ENCODE results near the gene HBG2.
"Not testable (repeated sequence)": the region's sequence is repeated elsewhere in the genome, so short reads cannot be mapped to it uniquely, and the experiment has no call there.

The HBG2 gene

DNA sequence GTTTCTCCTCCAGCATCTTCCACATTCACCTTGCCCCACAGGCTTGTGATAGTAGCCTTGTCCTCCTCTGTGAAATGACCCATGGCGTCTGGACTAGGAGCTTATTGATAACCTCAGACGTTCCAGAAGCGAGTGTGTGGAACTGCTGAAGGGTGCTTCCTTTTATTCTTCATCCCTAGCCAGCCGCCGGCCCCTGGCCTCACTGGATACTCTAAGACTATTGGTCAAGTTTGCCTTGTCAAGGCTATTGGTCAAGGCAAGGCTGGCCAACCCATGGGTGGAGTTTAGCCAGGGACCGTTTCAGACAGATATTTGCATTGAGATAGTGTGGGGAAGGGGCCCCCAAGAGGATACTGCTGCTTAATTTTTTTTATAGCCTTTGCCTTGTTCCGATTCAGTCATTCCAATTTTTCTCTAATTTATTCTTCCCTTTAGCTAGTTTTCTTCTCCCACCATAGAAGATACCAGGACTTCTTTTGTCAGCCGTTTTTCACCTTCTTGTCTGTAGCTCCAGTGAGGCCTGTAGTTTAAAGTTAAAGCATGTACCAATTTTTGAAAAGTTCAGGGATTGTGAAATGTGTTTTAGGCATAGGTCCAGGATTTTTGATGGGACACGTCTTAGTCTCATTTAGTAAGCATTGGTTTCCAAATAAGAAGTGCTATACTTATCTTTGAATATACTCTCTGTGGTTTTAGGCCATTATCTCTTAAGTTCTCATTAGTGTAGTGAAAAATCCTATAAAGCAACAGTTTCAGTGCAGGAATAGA, at the start of gene HBG2:
HBG2 (minus strand) TSS at position 136 of the 768 bp plus-strand sequence; CDS start at position 83, 53 bp downstream.
- DNase-seq (ENCODE audit: low read depth), result not testable (repeated sequence)

DNA sequence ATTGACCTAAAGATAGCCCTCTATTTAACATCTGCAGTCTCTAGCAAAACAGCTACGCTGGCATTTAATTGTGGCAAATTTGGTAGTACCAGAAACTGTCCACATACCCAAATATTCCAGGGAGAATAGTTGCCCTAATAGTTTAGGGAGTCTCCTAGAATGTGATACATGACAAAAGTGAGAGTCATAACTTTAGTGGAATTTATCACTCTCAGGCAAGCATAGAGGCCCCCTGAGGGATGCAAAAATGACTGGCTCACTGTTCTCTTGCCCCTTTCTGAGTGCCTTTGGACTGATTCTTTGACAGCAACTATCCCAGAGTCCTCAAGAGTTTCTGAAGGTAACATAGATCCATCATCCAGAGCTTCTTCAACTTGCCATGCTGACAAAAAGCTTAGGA, 49.5 kb upstream of the HBG2 start:
- DNase-seq (ENCODE audit: low read depth), result no peak

DNA sequence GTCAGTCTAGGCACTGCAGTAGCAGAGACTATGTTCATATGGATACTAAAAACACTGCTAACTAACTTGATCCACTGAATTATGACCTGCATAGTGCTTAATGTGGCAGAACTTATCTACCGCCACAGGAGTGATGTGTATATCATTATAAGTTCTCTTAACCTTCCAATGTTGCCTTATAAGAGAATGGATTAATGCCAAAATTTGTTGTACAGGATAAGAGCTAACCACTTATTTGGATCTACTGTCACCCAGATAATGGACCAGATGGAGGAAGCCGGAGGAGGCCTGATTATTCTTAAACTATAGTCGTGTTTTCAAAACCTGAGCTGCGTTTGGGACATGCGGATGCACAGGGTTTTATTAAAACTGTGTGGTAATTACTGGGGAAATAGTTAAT, 49.0 kb upstream of the HBG2 start:
- DNase-seq (ENCODE audit: low read depth), result no peak

DNA sequence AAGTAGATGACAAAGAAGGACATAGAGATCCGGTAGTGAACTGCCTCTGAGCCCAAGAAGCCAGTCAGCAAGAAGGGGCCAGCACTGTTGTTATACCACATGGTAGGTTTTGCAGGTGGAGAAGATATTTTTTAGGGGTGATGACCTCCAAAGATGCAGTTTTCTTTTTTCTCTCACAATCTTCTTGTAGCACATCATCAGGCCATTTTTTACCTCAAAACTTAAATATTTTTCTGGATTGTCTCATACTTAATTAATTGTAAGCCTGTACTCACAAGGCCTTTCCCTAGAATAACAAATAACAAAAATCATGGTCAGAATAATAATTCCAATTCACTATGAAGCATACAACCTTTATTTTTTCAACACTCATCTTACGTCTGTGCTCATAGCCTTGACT, 47.3 kb upstream of the HBG2 start, which contains the start of gene OR51B4:
OR51B4 (minus strand) TSS at position 101 of the 400 bp plus-strand sequence; CDS start at position 101, 0 bp downstream.
- DNase-seq (ENCODE audit: low read depth), result no peak

DNA sequence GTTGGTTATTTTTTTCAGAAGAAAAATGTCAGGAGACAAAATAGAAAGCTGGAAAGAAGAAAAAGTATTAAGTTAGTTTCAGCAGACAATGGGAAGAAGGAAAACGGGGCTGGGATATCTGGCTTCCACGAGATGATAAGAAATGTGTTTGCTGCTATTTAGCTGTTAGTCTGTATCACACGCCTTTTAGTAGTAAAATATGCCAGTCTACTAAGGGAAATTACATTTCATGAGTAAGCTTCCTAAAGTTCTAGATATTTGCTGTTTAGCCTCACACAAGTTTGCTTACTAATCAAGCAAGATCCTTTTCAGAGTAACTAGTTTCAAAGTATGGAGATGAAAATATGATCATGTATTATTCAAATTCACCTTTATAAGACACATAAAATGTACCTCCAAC, 45.7 kb upstream of the HBG2 start:
- no peak for DNase-seq (ENCODE audit: low read depth)

DNA sequence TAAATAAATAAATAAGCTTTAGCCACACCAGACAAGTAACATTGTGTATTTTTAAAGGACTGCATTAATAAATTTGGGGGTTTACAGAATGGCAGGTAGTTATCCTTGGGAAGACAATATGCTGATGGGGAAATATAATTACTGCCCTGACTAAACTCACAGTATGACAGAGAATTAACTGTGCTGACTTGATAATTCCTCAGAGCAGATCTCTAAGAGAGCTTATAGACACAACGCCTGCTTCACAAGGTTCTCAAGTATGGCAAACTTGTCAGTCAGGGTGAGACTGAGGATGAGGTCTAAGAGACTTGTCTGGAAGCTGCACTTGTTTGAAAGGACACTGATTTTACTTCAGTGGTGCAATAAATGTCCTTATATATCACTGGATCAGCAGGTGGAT, 43.9 kb upstream of the HBG2 start:
- no peak for DNase-seq (ENCODE audit: low read depth)

DNA sequence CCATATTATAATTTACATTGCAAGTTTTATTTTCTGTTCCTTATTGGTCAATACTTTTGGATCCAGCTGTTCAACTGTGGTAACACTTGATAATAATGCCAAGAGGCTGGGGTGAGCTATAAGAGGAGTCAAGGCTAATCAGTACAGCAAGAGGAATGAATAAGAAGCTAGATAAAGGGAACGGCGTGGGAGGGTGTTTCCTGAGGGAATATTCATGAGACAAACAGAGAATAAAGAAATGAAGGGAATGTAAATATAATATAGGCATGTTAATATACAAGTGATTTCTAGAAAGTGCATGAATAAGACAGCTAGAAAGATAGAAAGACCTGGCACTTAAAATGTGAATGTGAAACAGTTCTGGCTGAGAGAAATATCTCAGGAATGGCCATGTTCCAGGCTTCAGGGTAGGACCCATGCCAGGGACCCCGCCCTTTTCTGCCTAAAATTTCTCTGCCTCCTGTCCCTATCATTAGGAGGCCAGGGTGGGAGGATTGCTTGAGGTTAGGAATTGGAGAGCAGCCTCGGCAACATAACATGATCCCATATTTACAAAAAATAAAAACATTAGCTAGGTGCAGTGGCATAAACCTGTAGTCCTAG, 43.2 kb upstream of the HBG2 start:
- DNase-seq (ENCODE audit: low read depth), result no peak

DNA sequence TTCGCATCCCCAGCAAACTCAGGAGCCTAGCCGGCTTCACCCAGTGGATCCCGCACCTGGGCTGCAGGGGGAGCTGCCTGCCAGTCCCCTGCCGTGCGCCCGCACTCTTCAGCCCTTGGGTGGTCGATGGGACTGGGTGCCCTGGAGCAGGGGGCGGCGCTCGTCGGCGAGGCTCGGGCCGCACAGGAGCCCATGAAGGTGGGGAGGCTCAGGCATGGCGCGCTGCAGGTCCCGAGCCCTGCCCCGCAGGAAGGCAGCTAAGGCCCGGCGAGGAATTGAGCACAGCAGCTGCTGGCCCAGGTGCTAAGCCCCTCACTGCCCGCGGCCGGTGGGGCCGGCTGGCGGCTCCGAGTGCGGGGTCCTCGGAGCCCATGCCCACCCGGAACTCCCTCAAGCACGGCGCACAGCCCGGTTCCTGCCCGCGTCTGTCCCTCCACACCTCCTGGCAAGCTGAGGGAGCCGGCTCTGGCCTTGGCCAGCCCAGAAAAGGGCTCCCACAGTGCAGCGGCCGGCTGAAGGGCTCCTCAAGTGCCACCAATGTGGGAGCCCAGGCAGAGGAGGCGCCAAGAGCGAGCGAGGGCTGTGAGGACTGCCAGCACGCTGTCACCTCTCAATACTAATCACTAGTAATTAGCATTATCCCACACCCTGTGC, 39.9 kb upstream of the HBG2 start:
- not testable (repeated sequence) for DNase-seq (ENCODE audit: low read depth)

DNA sequence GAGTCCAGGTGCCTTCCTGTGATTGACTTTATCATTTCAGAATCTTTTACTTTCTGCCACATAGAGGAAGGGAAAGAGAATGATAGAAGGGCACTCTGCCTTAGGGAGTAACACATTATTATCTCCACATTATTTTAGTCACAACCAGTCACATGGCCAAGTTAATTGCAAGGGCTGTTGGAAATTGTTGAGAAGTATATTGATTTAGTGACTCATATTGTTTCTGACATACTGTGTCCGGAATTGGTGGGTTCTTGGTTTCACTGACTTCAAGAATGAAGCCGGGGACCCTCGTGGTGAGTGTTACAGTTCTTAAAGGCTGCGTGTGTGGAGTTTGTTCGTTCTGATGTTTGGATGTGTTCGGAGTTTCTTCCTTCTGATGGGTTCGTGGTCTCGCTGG, 38.4 kb upstream of the HBG2 start:
- DNase-seq (ENCODE audit: low read depth), result no peak

DNA sequence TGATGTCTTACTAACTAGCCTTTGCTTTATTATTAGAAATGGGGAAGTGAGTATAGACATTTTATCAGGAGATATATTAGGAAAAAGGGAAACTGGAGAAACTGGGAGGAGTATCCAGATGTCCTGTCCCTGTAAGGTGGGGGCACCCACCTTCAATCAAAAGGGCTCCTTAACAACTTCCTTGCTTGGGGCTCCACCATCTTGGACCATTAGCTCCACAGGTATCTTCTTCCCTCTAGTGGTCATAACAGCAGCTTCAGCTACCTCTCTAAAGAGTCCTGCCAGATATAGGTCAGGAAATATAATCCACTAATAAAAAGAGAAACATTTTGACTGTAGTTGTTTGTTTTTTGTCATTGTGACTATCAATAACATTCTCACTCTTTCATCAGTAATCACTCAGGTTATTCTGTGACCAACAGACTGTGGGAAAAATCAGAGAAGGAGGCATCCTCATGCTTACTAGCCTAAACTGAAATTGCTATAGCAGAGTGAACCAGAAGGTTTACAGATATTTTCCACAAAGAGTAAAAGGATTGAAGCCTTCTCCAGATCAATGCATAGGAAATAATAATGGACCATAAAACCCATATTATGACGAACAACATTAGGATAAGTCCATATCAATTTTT, 36.7 kb upstream of the HBG2 start:
- no peak for DNase-seq (ENCODE audit: low read depth)

DNA sequence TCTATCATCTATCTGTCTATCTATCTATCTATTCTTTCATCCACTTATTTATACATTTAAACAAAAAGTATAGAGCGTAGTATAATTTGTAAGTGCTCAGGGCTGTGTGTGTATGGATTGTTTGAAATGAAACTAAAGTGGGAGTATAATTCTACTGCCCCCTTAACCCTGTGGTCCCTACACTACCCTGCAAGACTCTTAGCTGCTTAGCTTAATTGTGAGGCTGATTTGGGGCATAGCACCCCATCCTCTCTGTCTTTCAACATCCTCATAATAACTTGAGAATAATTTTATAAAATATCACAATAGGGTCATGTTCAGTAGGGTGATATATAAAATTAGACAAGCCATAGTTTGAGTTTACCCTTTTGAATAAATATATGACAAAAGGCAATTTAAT, 35.5 kb upstream of the HBG2 start:
- DNase-seq (ENCODE audit: low read depth), result no peak

DNA sequence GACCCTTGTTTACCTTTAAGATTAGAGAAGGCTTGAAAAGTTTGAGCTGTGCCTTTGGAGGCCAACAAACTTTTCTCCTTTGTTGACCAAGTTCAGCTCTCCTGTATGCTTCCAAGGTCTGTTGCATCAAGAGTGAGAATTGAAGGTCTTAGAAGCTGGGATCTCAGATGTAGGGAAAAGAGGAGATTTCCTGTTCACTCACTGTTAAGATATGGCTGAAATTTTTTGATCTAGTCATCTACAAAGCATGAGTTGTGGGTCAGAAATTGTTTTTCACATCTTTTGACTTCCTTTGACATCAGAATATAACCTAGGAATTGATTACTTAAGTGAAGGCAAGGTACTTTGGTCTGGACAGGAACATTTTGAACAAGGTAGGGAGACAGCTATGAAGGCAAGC, 35.1 kb upstream of the HBG2 start:
- DNase-seq (ENCODE audit: low read depth), result no peak

DNA sequence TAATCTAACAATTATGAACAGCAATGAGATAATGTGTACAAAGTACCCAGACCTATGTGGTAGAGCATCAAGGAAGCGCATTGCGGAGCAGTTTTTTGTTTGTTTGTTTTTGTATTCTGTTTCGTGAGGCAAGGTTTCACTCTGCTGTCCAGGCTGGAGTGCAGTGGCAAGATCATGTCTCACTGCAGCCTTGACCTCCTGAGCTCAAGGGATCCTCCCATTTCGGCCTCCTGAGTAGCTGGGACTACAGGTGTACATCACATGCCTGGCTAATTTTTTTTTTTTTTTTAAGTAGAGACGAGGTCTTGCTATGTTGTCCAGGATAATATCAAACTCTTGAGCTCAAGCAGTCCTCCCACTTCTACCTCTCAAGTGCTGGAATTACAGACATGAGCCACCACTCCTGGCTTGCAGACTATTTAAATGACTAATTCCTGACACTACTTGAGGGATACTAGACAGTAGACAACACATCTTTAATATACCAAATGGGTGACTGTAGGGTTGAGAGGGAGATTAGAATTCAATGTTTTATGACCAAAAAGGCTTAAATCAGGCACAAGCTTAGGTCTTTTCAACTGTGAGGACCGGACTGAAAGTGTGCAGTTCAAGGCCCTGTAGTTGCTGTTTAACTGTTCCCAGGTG, 34.4 kb upstream of the HBG2 start:
- DNase-seq (ENCODE audit: low read depth), result no peak

DNA sequence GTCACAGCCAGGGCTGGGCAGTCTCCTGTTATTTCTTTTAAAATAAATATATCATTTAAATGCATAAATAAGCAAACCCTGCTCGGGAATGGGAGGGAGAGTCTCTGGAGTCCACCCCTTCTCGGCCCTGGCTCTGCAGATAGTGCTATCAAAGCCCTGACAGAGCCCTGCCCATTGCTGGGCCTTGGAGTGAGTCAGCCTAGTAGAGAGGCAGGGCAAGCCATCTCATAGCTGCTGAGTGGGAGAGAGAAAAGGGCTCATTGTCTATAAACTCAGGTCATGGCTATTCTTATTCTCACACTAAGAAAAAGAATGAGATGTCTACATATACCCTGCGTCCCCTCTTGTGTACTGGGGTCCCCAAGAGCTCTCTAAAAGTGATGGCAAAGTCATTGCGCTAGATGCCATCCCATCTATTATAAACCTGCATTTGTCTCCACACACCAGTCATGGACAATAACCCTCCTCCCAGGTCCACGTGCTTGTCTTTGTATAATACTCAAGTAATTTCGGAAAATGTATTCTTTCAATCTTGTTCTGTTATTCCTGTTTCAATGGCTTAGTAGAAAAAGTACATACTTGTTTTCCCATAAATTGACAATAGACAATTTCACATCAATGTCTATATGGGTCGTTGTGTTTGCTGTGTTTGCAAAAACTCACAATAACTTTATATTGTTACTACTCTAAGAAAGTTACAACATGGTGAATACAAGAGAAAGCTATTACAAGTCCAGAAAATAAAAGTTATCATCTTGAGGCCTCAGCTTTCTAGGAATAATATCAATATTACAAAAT, 33.7 kb upstream of the HBG2 start:
- no peak for DNase-seq (ENCODE audit: low read depth)

DNA sequence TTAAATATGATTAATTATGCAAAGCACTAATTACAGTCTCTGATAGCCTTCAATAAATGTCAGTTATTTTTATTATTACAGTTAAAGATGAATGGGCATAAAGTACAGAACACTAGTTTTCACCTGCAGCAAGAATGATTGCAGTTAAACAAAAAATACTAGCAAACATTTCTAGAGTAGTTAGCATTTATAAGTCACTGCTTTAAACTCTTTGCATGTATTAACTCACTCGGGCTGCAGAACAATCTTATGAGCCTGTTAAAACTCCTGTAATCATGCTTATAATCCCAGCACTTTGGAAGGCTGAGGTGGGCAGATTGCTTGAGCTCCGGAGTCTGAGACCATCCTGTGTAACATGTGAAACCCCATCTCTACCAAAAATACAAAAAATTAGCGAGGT, 32.3 kb upstream of the HBG2 start:
- DNase-seq (ENCODE audit: low read depth), result no peak

DNA sequence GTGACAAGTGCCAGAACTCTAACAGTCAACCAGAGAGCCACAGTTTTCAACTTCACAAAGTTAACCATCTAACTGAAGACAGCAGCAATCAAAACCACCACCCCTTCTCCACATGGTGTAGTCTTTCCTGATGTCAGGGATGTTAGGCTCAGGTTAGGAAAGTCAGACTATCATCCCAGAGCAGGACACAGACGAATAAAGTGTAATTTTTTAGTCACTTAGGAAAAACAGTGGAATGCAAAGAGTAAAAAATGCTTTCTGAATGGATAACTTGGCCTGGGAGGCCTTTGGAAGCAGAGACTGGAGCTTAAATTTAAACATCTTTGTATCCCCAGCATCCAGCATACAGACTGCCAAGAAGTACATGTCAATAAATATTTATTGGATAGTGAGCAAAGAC, 31.8 kb upstream of the HBG2 start:
- DNase-seq (ENCODE audit: low read depth), result no peak

DNA sequence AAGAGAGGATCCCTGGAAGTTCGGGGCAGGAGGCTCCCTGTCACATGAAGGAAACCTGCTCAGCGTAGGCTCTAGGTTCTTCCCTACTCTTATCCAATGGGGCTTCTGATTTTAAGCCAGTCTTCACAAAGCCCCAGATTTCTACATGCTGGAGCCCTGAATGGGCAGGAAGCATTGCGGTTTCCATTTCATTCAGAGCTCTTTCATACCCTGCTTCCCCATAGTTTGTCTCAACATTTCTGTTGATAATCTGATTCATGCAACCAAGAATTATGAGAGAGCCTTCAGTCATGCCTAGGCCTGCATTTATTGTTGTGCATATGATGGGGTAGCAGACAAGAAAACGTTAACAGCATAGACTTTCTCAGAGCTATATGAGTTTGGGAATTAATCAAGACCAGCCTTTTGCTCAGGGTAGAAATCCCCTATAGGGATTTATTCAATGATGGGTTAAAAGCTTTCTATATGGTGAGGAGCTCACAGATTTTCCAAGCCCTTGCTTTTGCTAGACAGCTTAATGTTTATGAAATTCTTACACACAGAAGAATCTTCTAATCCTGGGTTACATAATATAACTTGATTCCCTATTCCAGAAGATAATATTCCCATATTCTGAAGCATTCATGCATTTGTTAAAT, 31.2 kb upstream of the HBG2 start:
- no peak for DNase-seq (ENCODE audit: low read depth)

DNA sequence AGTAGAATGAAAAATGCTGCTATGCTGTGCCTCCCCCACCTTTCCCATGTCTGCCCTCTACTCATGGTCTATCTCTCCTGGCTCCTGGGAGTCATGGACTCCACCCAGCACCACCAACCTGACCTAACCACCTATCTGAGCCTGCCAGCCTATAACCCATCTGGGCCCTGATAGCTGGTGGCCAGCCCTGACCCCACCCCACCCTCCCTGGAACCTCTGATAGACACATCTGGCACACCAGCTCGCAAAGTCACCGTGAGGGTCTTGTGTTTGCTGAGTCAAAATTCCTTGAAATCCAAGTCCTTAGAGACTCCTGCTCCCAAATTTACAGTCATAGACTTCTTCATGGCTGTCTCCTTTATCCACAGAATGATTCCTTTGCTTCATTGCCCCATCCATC, 30.1 kb upstream of the HBG2 start:
- DNase-seq (ENCODE audit: low read depth), result no peak

DNA sequence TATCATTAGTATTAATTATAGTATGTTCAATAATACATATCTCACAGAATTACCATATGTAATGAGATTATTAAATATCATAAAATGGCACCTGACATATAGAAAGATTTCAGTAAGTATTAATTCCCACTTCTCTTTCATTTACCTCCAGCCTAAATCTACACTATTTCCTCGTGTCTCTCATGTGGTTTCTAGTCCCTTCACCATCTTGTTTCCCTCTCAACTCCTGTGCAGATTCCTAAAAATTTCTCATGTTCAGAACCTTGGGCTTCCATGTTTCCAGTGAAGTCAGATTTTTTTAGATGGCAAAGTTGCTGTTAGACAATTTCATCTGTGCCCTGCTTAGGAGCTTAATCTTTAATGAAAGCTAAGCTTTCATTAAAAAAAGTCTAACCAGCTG, 29.3 kb upstream of the HBG2 start:
- no peak for DNase-seq (ENCODE audit: low read depth)

DNA sequence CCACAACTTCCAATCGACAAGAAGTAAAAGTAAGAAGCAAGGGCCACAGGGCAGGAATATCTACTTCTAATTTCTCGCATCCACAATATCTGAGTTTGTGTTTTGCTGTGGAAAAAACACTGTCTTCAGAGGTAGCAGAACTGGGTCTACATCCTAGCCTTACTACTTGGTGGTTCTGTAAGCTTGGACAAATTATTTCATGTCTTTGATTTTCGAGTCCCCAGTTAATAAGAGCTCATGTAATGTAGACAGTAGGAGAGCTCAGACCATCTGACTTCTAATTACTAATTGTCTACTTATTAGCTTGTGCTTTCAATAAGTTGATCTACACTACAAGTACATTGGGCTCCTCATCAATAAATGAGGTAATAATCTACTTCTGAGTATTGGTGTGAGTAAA, 28.5 kb upstream of the HBG2 start:
- DNase-seq (ENCODE audit: low read depth), result no peak

DNA sequence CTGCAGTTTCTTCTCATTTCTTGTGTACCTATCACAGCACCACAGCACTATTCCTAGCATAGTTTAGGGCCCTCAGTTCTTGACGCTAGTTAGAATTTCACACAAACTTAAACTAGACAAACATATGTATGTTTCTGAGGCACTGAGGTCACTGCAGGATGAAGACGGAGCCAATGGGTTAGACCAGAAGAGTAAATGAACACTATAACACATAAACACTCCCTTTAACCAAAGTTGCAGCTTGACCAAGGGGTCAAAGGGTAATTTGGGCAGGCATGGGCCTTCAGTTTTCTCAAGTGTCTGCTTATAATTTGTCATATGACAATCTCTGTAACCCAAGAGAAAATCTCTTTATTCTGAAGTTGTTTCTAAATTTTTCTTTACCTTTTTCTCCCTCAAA, 28.0 kb upstream of the HBG2 start:
- no peak for DNase-seq (ENCODE audit: low read depth)

All from activated T-cell treated with anti-CD3 and anti-CD28 coated beads for 48 hours (primary cell).